ENCODE measurements around the gene LIN37.
A peak's percentile ranks its signal among the peaks of the same experiment; 100 is the strongest.
"Not testable (repeated sequence)": the region's sequence is repeated elsewhere in the genome, so short reads cannot be mapped to it uniquely, and the experiment has no call there.

Gene LIN37

DNA sequence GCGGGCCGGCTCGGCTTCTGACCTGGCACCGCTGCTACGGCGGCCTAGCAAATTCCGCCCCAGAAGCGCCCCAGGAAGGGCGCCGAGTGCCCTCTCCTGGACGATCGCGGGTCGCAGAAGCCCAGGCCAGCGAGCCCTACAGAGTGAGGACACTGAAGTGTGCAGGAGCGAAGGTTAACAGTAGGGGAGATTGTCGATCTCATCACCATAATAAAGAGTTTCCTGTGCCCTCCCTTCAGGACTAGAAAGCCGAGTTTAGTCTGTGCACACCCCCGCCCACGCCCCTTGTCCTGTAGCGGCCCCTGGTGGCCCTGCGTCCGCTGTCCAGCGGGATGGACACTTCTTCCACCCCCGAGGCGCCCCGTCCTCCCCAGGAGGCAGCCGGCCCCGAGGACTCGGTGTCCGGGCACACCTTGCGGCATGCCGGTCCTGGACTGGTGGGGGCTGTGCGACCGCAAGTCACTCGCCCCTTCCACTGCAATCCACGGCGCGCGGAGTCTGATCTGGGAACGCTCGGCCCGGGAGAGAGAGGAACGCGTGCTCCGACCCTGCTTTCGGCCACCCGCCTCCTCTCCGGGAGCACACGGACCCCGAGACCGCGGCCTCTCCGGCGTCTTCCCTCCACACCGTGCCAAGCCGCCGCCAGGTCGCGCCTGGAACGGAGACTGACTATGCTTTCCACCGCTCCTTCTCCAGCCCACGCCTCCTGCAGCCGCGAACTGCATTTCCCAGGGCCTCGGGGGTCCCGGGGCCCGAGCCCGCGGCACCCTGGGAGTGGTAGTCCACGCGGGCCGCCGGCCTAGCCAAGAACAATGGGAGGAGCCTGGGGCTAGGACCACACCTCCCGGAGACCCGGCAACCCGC, 31.3 kb upstream of the LIN37 start:
- Mint-ChIP-seq H3K9me3 (no peaks in the 10 kb centered on the region), H3K4me3 (peak overlapping the region; percentile 92), H3K27me3 (no peaks in the 10 kb centered on the region), H3K27ac (peak overlapping the region; percentile 99), H3K4me1 (ENCODE audit: low read depth) (peaks cover 42% of the 10 kb centered on the region), H3K36me3 (ENCODE audit: low read depth) (peaks cover 60% of the 10 kb centered on the region)

DNA sequence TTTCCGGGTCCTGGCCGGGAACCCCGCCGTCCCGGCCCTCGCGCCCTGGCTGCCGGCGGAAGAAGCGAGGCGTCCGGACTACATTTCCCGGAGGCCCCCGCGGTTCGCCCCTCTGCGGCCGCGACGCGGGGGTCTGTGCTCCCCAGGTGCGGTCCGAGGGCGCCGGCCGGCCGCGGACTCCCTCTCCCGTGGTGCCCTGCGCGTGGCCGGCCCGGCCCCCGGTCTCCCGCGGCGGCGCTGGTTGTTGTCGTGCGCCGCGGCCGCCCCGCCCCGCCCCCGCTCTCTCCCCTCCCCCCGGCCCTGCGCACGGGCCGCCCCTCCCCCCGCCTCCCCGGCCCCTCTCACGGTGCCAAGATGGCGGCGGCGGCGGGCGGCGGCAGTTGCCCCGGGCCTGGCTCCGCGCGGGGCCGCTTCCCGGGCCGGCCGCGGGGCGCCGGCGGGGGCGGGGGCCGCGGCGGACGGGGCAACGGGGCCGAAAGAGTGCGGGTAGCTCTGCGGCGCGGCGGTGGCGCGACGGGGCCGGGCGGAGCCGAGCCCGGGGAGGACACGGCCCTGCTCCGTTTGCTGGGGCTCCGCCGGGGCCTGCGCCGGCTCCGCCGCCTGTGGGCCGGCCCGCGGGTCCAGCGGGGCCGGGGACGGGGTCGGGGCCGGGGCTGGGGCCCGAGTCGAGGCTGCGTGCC, 30.6 kb upstream of the LIN37 start, which contains the start of gene KMT2B:
KMT2B (plus strand) TSS at position 339 of the 680 bp plus-strand sequence; CDS start at position 355, 16 bp downstream.
- Mint-ChIP-seq H3K4me1 (ENCODE audit: low read depth) (peaks cover 34% of the 10 kb centered on the region), H3K9me3 (no peaks in the 10 kb centered on the region), H3K27me3 (no peaks in the 10 kb centered on the region), H3K36me3 (ENCODE audit: low read depth) (peaks cover 68% of the 10 kb centered on the region), H3K4me3 (peak within 1 kb of the TSS; percentile 92), H3K27ac (peak within 1 kb of the TSS; percentile 99)

DNA sequence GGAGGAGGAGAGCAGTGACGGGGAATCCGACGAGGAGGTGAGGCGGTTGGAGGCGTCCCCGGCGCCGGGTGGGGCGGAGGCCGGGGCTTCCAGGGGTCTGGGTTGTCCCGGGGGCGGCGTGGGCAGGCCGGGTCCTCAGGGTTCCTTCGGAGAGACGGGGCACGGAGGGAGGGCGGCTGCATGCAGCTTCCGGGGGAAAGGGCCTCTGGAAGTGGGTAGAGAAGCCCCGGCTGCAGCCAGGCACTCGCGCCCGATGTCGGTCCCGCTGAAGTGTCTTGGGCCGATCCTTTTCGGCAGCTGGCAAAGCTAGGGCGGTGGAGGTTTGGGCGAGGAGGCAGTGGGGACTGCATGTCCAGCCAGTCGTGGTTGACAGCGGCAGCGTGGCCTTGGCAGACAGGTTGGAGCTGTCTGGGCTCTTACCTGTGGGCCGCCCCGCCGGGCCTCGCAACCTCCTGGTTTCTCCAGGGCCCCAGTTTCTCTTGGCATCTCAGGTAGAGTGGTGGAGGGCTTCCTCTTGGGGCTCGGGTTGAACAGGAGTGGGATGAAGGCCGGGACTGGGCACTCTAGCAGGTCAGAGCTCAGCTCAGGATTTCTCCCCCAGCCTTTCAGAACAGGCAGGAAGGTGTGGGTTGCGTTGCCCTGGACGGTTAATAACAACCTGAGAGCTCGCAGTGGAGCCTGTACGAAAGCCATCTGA, 29.9 kb upstream of the LIN37 start:
- H3K36me3 Mint-ChIP-seq (ENCODE audit: low read depth): peaks cover 72% of the 10 kb centered on the region
- no peaks in the 10 kb centered on the region for H3K27me3 Mint-ChIP-seq
- H3K9me3 Mint-ChIP-seq: no peaks in the 10 kb centered on the region
- H3K27ac Mint-ChIP-seq: peak overlapping the region; percentile 89
- peaks cover 35% of the 10 kb centered on the region for H3K4me1 Mint-ChIP-seq (ENCODE audit: low read depth)
- H3K4me3 Mint-ChIP-seq: peak overlapping the region; percentile 89

DNA sequence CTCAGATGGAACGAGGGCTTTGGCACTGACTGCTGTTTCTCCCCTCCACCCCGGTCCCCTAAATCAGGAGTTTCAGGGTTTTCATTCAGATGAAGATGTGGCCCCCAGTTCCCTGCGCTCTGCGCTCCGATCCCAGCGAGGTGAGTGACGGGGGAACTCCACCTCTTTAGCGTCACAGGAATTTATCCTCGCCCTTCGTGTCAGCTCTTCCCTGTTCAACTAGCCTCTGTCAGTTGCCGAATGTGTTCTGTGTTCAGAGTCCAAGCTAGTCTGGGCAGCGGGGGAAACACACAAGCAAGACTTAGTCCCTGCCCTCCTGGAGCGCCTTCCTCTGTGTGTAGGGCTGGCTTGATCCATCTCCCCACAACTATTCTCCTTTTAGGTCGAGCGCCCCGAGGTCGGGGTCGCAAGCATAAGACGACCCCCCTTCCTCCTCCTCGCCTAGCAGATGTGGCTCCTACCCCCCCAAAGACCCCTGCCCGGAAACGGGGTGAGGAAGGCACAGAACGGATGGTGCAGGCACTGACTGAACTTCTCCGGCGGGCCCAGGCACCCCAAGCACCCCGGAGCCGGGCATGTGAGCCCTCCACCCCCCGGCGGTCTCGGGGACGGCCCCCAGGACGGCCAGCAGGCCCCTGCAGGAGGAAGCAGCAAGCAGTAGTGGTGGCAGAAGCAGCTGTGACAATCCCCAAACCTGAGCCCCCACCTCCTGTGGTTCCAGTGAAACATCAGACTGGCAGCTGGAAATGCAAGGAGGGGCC, 28.8 kb upstream of the LIN37 start:
- H3K36me3 Mint-ChIP-seq (ENCODE audit: low read depth): peaks cover 72% of the 10 kb centered on the region
- H3K4me3 Mint-ChIP-seq: peak overlapping the region; percentile 89
- no peaks in the 10 kb centered on the region for H3K27me3 Mint-ChIP-seq
- peak overlapping the region; percentile 89 for H3K27ac Mint-ChIP-seq
- no peaks in the 10 kb centered on the region for H3K9me3 Mint-ChIP-seq
- peaks cover 35% of the 10 kb centered on the region for H3K4me1 Mint-ChIP-seq (ENCODE audit: low read depth)

DNA sequence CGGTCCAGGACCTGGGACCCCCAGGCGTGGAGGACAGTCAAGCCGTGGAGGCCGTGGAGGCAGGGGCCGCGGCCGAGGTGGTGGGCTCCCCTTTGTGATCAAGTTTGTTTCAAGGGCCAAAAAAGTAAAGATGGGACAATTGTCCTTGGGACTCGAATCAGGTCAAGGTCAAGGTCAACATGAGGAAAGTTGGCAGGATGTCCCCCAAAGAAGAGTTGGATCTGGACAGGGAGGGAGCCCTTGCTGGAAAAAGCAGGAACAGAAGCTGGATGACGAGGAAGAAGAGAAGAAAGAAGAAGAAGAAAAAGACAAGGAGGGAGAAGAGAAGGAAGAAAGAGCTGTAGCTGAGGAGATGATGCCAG, 28.2 kb upstream of the LIN37 start:
- Mint-ChIP-seq H3K27me3 (no peaks in the 10 kb centered on the region), H3K36me3 (ENCODE audit: low read depth) (peaks cover 72% of the 10 kb centered on the region), H3K4me1 (ENCODE audit: low read depth) (peaks cover 32% of the 10 kb centered on the region), H3K9me3 (no peaks in the 10 kb centered on the region), H3K27ac (peak overlapping the region; percentile 72), H3K4me3 (peak overlapping the region; percentile 28)

DNA sequence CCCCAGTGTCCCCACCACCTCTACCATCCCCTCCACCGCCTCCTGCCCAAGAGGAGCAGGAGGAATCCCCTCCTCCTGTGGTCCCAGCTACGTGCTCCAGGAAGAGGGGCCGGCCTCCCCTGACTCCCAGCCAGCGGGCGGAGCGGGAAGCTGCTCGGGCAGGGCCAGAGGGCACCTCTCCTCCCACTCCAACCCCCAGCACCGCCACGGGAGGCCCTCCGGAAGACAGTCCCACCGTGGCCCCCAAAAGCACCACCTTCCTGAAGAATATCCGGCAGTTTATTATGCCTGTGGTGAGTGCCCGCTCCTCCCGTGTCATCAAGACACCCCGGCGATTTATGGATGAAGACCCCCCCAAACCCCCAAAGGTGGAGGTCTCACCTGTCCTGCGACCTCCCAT, 27.7 kb upstream of the LIN37 start:
- Mint-ChIP-seq H3K4me3 (peak overlapping the region; percentile 7), H3K27ac (no peak overlapping the region), H3K36me3 (ENCODE audit: low read depth) (peaks cover 72% of the 10 kb centered on the region), H3K27me3 (no peaks in the 10 kb centered on the region), H3K4me1 (ENCODE audit: low read depth) (peaks cover 32% of the 10 kb centered on the region), H3K9me3 (no peaks in the 10 kb centered on the region)

DNA sequence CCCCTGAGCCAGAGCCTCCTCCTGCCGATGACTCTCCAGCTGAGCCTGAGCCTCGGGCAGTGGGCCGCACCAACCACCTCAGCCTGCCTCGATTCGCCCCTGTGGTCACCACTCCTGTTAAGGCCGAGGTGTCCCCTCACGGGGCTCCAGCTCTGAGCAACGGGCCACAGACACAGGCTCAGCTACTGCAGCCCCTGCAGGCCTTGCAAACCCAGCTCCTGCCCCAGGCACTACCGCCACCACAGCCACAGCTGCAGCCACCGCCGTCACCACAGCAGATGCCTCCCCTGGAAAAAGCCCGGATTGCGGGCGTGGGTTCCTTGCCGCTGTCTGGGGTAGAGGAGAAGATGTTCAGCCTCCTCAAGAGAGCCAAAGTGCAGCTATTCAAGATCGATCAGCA, 27.0 kb upstream of the LIN37 start:
- peaks cover 25% of the 10 kb centered on the region for H3K4me1 Mint-ChIP-seq (ENCODE audit: low read depth)
- H3K27ac Mint-ChIP-seq: peak overlapping the region; percentile 16
- H3K4me3 Mint-ChIP-seq: no peak overlapping the region
- H3K36me3 Mint-ChIP-seq (ENCODE audit: low read depth): peaks cover 72% of the 10 kb centered on the region
- H3K9me3 Mint-ChIP-seq: no peaks in the 10 kb centered on the region
- no peaks in the 10 kb centered on the region for H3K27me3 Mint-ChIP-seq

DNA sequence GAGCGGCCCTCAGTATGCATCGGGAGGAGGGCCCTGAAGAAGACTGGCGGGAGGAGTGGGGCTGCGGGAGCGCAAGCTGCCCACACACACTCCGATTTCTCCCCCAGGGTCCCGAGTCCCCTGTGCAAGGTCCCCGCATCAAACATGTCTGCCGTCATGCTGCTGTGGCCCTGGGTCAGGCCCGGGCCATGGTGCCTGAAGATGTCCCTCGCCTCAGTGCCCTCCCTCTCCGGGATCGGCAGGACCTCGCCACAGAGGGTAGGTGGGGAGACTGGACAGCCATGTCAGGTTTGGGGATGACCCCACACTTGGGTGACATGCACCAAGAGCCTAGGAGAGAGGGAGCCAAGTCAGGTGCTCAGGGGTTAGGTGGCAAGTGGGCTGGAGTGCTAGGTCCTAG, 25.9 kb upstream of the LIN37 start:
- H3K4me1 Mint-ChIP-seq (ENCODE audit: low read depth): peaks cover 21% of the 10 kb centered on the region
- H3K27me3 Mint-ChIP-seq: no peaks in the 10 kb centered on the region
- H3K9me3 Mint-ChIP-seq: no peaks in the 10 kb centered on the region
- no peak overlapping the region for H3K4me3 Mint-ChIP-seq
- H3K27ac Mint-ChIP-seq: peak overlapping the region; percentile 16
- peaks cover 69% of the 10 kb centered on the region for H3K36me3 Mint-ChIP-seq (ENCODE audit: low read depth)

DNA sequence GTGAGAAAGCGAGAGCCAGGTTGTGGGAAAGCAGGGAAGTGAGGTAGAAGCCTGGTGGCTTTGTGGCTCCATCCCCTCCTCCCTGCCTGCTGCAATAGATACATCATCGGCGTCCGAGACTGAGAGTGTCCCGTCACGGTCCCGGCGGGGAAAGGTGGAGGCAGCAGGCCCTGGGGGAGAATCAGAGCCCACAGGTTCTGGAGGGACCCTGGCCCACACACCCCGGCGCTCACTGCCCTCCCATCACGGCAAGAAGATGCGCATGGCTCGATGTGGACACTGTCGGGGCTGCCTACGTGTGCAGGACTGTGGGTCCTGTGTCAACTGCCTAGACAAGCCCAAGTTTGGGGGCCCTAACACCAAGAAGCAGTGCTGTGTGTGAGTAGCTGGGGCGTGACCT, 25.5 kb upstream of the LIN37 start:
- Mint-ChIP-seq H3K4me3 (no peak overlapping the region), H3K9me3 (no peaks in the 10 kb centered on the region), H3K36me3 (ENCODE audit: low read depth) (peaks cover 73% of the 10 kb centered on the region), H3K27me3 (no peaks in the 10 kb centered on the region), H3K27ac (no peak overlapping the region), H3K4me1 (ENCODE audit: low read depth) (peaks cover 21% of the 10 kb centered on the region)

DNA sequence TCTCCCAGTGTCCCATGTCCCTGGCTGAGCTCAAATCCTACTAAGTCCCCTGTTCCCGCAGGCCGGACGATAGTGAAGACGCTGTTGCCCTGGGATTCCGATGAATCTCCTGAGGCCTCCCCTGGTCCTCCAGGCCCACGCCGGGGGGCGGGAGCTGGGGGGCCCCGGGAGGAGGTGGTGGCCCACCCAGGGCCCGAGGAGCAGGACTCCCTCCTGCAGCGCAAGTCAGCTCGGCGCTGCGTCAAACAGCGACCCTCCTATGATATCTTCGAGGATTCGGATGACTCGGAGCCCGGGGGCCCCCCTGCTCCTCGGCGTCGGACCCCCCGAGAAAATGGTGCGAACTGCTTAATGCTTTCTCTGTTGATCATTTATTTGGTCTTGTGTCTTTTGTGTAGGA, 24.7 kb upstream of the LIN37 start:
- Mint-ChIP-seq H3K4me3 (no peak overlapping the region), H3K27ac (no peak overlapping the region), H3K36me3 (ENCODE audit: low read depth) (peaks cover 81% of the 10 kb centered on the region)

DNA sequence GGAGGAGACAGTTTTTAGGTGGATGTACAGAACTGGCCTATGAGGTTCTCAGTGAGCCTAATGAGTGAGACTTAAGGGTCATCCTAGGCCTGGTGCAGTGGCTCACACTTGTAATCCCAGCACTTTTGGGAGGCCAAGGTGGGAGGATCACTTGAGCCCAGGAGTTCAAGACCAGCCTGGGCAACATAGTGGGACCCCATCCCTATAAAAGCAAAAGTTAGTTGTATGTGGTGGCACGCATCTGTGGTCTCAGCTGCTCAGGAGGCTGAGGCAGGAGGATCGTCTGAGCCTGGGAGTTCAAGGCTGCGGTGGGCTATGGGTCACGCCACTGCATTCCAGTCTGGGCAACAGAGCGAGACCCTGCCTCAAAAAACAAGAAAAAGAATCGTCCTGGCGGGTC, 24.2 kb upstream of the LIN37 start:
- not testable (repeated sequence) for H3K27me3 Mint-ChIP-seq, H3K4me3 Mint-ChIP-seq, H3K9me3 Mint-ChIP-seq
- Mint-ChIP-seq H3K4me1 (ENCODE audit: low read depth) (peaks cover 14% of the 10 kb centered on the region), H3K36me3 (ENCODE audit: low read depth) (peaks cover 83% of the 10 kb centered on the region), H3K27ac (peak overlapping the region; percentile 55)

More for the DNA sequence above, 24.7 kb upstream of the LIN37 start:
- Mint-ChIP-seq H3K27me3 (no peaks in the 10 kb centered on the region), H3K4me1 (ENCODE audit: low read depth) (peaks cover 18% of the 10 kb centered on the region), H3K9me3 (no peaks in the 10 kb centered on the region)

DNA sequence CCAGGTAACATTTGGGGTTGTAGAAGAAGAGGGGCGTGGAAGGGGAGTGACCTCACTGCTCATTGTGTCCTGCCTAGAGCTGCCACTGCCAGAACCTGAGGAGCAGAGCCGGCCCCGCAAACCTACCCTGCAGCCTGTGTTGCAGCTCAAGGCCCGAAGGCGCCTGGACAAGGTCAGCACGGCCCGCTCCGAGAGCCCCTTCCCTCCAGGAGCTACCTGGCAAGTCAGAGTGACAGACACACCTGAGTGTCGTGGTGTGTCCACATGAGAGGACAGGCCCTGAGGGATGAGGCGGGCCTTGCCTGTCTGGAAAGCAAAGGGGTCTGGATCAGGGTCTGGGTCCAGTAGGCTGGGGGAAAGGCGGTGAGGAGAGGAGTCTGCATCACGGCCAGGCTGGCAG, 23.8 kb upstream of the LIN37 start:
- Mint-ChIP-seq H3K4me1 (ENCODE audit: low read depth) (peaks cover 9% of the 10 kb centered on the region), H3K4me3 (no peak overlapping the region), H3K9me3 (no peaks in the 10 kb centered on the region), H3K27me3 (no peaks in the 10 kb centered on the region), H3K36me3 (ENCODE audit: low read depth) (peaks cover 83% of the 10 kb centered on the region), H3K27ac (peak overlapping the region; percentile 55)

DNA sequence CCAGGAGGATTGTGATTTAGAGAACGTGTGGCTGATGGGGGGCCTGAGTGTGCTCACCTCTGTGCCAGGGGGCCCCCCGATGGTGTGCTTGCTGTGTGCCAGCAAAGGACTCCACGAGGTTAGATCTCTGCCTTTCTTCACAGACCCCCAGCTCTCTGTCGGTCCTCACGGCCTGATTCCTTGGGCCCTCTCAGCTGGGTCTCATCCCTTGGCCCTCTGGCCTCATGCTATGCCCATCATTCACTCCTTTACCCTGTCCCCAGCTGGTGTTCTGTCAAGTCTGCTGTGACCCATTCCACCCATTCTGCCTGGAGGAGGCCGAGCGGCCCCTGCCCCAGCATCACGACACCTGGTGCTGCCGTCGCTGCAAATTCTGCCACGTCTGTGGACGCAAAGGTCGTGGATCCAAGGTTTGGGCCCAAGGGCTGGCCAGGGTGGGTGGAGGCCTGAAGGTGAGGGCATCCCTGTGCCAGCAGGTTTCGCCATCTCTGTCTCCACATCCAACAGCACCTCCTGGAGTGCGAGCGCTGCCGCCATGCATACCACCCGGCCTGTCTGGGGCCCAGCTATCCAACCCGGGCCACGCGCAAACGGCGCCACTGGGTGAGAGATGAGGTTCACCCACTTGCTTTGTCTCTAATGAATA, 23.0 kb upstream of the LIN37 start:
- Mint-ChIP-seq H3K36me3 (ENCODE audit: low read depth) (peaks cover 85% of the 10 kb centered on the region), H3K27ac (no peak overlapping the region), H3K4me3 (no peak overlapping the region), H3K9me3 (no peaks in the 10 kb centered on the region), H3K4me1 (ENCODE audit: low read depth) (peaks cover 5% of the 10 kb centered on the region), H3K27me3 (no peaks in the 10 kb centered on the region)
